Epithelial cell of esophagus (primary cell): Measurements from ENCODE around the gene RAP1GDS1.

Source experiments
- DNase-seq: peaks from one replicate; pipeline ENCODE4 v3.0.0; 2010; ENCODE audit warnings: low read depth
- H3K4me3 ChIP-seq: 2 replicates; pipeline ENCODE4 v1.5.1; 2011; ENCODE audit warnings: mild to moderate bottlenecking, low read length, control low read depth
- CTCF ChIP-seq: IDR thresholded peaks from 2 replicates; pipeline ENCODE4 v1.5.1; 2011; ENCODE audit warnings: low read depth, mild to moderate bottlenecking, low read length, control low read depth, inconsistent platforms; ENCODE audit not compliant: insufficient read depth; ENCODE audit errors: missing control alignments

Gene RAP1GDS1

GRCh38 chr4:98300706-98301105, 39.5 kb downstream of the RAP1GDS1 start:
- DNase-seq = no peak
- TF ChIP-seq CTCF = no peak

GRCh38 chr4:98305576-98305975, 44.4 kb downstream of the RAP1GDS1 start:
- DNase-seq = no peak
- no peak for TF ChIP-seq CTCF

More at GRCh38 chr4:98300706-98301105, 39.5 kb downstream of the RAP1GDS1 start:
- H3K4me3 ChIP-seq = no peak overlapping the region

GRCh38 chr4:98310867-98311266, 49.7 kb downstream of the RAP1GDS1 start:
- no peak for DNase-seq
- no peak for TF ChIP-seq CTCF
- H3K4me3 ChIP-seq = no peak overlapping the region

More at GRCh38 chr4:98305576-98305975, 44.4 kb downstream of the RAP1GDS1 start:
- no peak overlapping the region for H3K4me3 ChIP-seq

DNA sequence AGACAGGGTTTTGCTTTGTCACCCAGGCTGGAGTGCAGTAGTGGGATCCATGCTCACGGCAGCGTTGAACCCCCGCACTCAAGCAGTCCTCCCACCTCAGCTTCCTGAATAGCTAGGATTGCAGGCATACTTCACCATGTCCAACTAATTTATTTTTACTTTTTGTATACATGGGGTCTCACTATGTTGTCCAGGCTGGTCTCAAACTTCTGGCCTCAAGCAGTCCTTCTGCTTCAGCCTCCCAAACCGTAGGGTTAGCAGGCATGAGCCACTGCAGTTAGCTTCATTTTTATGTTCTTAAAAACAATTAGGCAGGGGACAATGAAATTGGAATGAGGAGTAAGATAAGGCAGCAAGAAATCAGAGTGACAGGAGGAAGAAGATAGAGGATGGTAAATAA, 50.5 kb downstream of the RAP1GDS1 start:
- no peak overlapping the region for H3K4me3 ChIP-seq
- TF ChIP-seq CTCF = no peak
- no peak for DNase-seq

GRCh38 chr4:98314791-98315565, 53.8 kb downstream of the RAP1GDS1 start:
- H3K4me3 ChIP-seq = no peak overlapping the region
- no peak for DNase-seq

DNA sequence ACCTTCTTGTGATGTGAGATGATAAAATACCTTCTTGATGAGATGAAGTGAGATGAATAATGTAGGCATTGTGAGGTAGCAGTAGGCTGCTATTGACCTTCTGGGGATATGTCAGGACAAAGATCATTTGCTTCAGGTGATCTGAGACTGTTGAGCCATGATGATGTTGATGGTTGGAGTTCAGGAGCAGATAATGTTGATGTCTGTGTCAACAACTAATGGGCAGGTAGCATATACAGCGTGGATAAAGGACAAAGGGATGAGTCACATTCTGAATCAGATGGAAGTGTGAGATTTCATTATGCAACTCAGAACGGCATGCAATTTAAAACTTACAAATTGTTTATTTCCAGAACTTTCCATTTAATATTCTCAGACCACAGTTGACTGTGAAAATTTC, 57.3 kb downstream of the RAP1GDS1 start:
- no peak overlapping the region for H3K4me3 ChIP-seq
- DNase-seq = peak; percentile 83
- TF ChIP-seq CTCF = no peak

More at GRCh38 chr4:98314791-98315565, 53.8 kb downstream of the RAP1GDS1 start:
- TF ChIP-seq CTCF = no peak

- no peak for TF ChIP-seq CTCF
- DNase-seq = peak; percentile 17
- no peak overlapping the region for H3K4me3 ChIP-seq
Observed at GRCh38 chr4:98319021-98319420, 57.8 kb downstream of the RAP1GDS1 start.
